Panc1 (cell line): ENCODE data around the gene RUVBL1. TPM values are rescaled to one million over a fixed set of nuclear protein-coding genes. Genes with fewer than 3 reads are reported as not detected.

Experiments used
- ATAC-seq: fragments of 200-7000 bp; cut with Tn5 transposase; 2 replicates; pipeline ENCODE4 v1.9.1; 2020; ENCODE audit warnings: mild to moderate bottlenecking, moderate library complexity
- BruUV-seq: library from RNA; stranded (reverse); fragments of 400-500 nt; replicated peaks from 2 replicates; lab custom pipeline; 2021; lab: Mats Ljungman, UMichigan
- CTCF ChIA-PET: fragments of 300-600 bp; sonication (Branson Sonifier 250); formaldehyde crosslinking; loops from one replicate; lab custom pipeline; 2022; ENCODE audit warnings: antibody characterized with exemption; lab: Charles Lee
- POLR2A ChIA-PET: fragments of 300-600 bp; sonication (Branson Sonifier 250); formaldehyde crosslinking; loops from one replicate; lab custom pipeline; 2022; ENCODE audit warnings: antibody characterized with exemption; lab: Charles Lee
- DNase-seq: peaks from one replicate; pipeline ENCODE4 v3.0.0-alpha.2; 2010; ENCODE audit warnings: low read depth, low spot score
- H3K27ac ChIP-seq: 2 replicates; pipeline ENCODE4 v1.5.1; 2011; ENCODE audit warnings: mild to moderate bottlenecking, low read length, inconsistent platforms
- H3K27me3 ChIP-seq: fragments of 200-500 bp; sonication (Bioruptor generic); 2 replicates; pipeline ENCODE4 v1.6.0; 2014; ENCODE audit warnings: low read length, inconsistent platforms; ENCODE audit not compliant: control insufficient read depth, insufficient read depth
- H3K36me3 ChIP-seq: fragments of 200-500 bp; sonication (Bioruptor generic); 2 replicates; pipeline ENCODE4 v1.5.1; 2014; ENCODE audit warnings: inconsistent platforms, mild to moderate bottlenecking, low read length, moderate library complexity; ENCODE audit not compliant: control insufficient read depth, insufficient read depth
- H3K4me1 ChIP-seq: 2 replicates; pipeline ENCODE4 v1.5.1; 2011; ENCODE audit warnings: inconsistent platforms, mild to moderate bottlenecking, low read length, moderate library complexity; ENCODE audit not compliant: control insufficient read depth, insufficient read depth
- H3K4me3 ChIP-seq, 2 experiments: 2 replicates each; pipeline ENCODE4 v1.5.1; 2011 to 2012; ENCODE audit warnings: low read depth in 2 of 2, low read length in 2 of 2, mild to moderate bottlenecking in 2 of 2, inconsistent platforms in 1 of 2, moderate library complexity in 1 of 2
- H3K9me3 ChIP-seq: fragments of 200-500 bp; sonication (Bioruptor generic); 2 replicates; pipeline ENCODE4 v1.5.1; 2014; ENCODE audit warnings: low read depth, mild to moderate bottlenecking, inconsistent platforms, low read length, moderate library complexity; ENCODE audit not compliant: control insufficient read depth, insufficient read depth
- CTCF ChIP-seq: fragments of 450-650 bp; IDR thresholded peaks from 2 replicates; pipeline ENCODE4 v1.5.1; 2017; ENCODE audit warnings: mild to moderate bottlenecking
- POLR2AphosphoS5 ChIP-seq: IDR thresholded peaks from 2 replicates; pipeline ENCODE4 v1.6.1; 2012; ENCODE audit warnings: mild to moderate bottlenecking, low read depth, low read length, moderate library complexity
- REST ChIP-seq, 2 experiments: IDR thresholded peaks; 2 replicates each; pipeline ENCODE4 v1.6.1; 2011 to 2012; ENCODE audit warnings: low read depth in 2 of 2, control low read depth in 1 of 2, low read length in 1 of 2, mild to moderate bottlenecking in 1 of 2, moderate library complexity in 1 of 2; ENCODE audit not compliant: insufficient read depth in 1 of 2
- SIN3A ChIP-seq: IDR thresholded peaks from 2 replicates; pipeline ENCODE4 v1.6.1; 2012; ENCODE audit warnings: low read depth, mild to moderate bottlenecking, low read length, moderate library complexity, borderline replicate concordance; ENCODE audit not compliant: insufficient read depth
- TCF7L2 ChIP-seq: IDR thresholded peaks from 2 replicates; pipeline ENCODE4 v1.6.1; 2011; ENCODE audit warnings: mild to moderate bottlenecking, low read depth, low read length, inconsistent platforms
- in situ Hi-C: cut with HindIII; loops from 2 replicates; pipeline ENCODE4 v1.10.0; 2016; ENCODE audit warnings: low sequenced_read_pairs, low pct_unique_long_range_greater_than_20kb
- intact Hi-C: fragments of 100-400 bp; cut with micrococcal nuclease; formaldehyde crosslinking; loops from one replicate; pipeline ENCODE4 v1.10.0; 2022; ENCODE audit not compliant: unreplicated experiment
- total RNA-seq: library from RNA; stranded (reverse); gene quantifications from one replicate; pipeline ENCODE4 v1.2.1, GENCODE V29; 2021; ENCODE audit not compliant: unreplicated experiment

The RUVBL1 gene
- total RNA-seq, 1 experiment from 2014 or later, result 122 TPM

GRCh38 chr3:128081226-128081625 lies 42.4 kb downstream of the RUVBL1 start:
- Histone ChIP-seq H3K27ac (no peak overlapping the region), H3K27me3 (no peaks in the 10 kb centered on the region), H3K4me3 (no peak overlapping the region), H3K4me1 (no peaks in the 10 kb centered on the region), H3K9me3 (no peaks in the 10 kb centered on the region), H3K36me3 (0 out of 2 replicates have a peak, but pooled peaks cover 11% of the 10 kb centered on the region)
- in situ Hi-C loops, result no loop called here
- no peak for DNase-seq
- no TSS peak for BruUV-seq
- ChIA-PET POLR2A (no interaction called here), CTCF (no interaction called here)
- TF ChIP-seq SIN3A (no peak), POLR2AphosphoS5 (no peak), TCF7L2 (no peak), REST (IDR thresholded peaks at IDR 0.05; ENCODE audit: insufficient read depth in 1 of 2, low read depth in 2 of 2, low read length in 1 of 2) (no peak), CTCF (no peak)
- no peak for ATAC-seq
- intact Hi-C loops, result no loop called here

- H3K36me3 ChIP-seq, result 0 out of 2 replicates have a peak, but pooled peaks cover 8% of the 10 kb centered on the region
- intact Hi-C loops (no loop called here), in situ Hi-C loops (no loop called here)
- POLR2A ChIA-PET, result no interaction called here
- TF ChIP-seq SIN3A (no peak), POLR2AphosphoS5 (no peak), REST (IDR thresholded peaks at IDR 0.05; ENCODE audit: insufficient read depth in 1 of 2, low read depth in 2 of 2, low read length in 1 of 2) (no peak), TCF7L2 (no peak), CTCF (no peak)
- BruUV-seq, result no TSS peak
- no peak for DNase-seq
- ATAC-seq, result no peak
- H3K4me1 ChIP-seq, result no peaks in the 10 kb centered on the region
- no peaks in the 10 kb centered on the region for H3K9me3 ChIP-seq
- no peak overlapping the region for H3K4me3 ChIP-seq
- no peaks in the 10 kb centered on the region for H3K27me3 ChIP-seq
- no peak overlapping the region for H3K27ac ChIP-seq
- CTCF ChIA-PET, result no interaction called here
Observed at GRCh38 chr3:128080323-128081080, 43.1 kb downstream of the RUVBL1 start.
